IPS-NIHi11 (cell line): ENCODE measurements around the gene OR10T2.
"Not testable (repeated sequence)": the region's sequence is repeated elsewhere in the genome, so short reads cannot be mapped to it uniquely, and the experiment has no call there.

ENCODE experiments used
- DNase-seq: peaks from one replicate; pipeline ENCODE4 v3.0.0; 2012; ENCODE audit warnings: mixed read lengths, low spot score

OR10T2 gene

DNA sequence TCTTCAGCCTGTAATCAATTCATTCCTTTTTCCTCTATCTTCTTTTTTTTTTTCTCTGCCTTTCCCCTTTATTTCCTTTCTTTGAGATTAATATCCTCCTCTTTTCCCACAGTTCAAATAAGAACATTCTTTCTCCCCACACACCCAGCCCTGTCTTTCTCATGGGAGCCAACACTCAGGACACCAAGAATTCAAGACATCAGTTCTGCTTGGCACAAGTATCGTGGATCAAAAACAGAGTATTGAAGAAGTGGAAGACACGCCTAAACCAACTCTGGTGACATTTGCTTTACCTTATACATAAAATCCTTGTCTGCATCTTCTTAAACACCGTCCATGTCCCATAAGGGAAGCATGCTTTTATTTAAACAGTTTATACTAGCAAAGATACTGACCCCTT lies 42.6 kb downstream of the OR10T2 start:
- no peak for DNase-seq

- no peak for DNase-seq
Observed at GRCh38 chr1:158355773-158356285, 43.4 kb downstream of the OR10T2 start.

DNA sequence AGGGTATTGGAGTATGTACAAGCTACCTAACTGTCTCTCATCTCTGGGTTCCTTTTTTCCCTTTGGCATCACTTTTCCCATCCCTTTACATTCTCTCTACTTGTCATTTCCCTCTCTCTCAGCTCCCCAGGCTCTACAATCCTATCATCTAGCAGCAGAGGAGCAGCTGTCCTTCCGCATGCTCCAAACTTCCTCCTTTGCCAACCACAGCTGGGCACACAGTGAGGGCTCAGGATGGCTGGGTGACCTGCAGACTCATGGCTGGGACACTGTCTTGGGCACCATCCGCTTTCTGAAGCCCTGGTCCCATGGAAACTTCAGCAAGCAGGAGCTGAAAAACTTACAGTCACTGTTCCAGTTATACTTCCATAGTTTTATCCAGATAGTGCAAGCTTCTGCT lies 45.0 kb downstream of the OR10T2 start:
- no peak for DNase-seq

DNA sequence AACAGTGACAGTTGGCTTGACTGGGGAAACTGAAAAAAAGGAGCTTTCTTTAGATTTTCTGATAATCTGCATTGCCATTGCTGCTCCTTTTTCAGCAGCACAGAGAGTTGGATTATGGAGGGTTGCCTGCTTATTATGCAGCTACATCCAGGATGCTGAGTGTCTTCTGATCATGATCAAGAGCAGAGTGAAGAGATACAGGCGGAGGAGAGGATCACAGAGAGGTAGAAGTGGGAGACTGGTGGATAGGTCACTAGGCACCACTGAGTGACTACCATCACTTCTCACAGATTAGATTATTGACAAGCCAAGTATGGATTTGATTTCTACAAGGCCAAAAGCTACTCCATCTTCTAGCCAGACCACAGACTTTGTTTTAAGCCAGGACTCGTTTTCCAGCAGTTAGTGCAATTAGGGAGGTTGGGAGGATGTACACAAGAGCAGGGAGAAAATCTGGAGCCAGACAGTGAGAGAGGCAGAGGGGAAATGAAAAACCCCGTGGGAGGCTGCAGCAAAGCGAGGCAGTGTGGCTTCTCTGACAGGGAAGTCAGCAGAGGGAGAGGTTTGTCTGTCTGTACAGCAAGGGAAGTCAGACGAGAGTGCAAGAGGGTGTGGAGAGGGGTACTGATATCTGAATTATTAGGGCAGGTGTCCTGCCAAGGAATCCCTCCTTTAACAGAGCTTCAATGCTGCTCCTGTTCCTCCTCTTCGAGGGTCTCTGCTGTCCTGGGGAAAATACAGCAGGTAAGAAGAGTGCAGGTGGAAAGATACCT lies 45.8 kb downstream of the OR10T2 start, which contains the start of gene CD1E:
Gene CD1E, plus strand, starts transcription at position 592 of the 773 bp plus-strand sequence. Its CDS starts 95 bp downstream, at position 687.
- no peak for DNase-seq

- DNase-seq = not testable (repeated sequence)
Observed at GRCh38 chr1:158348946-158349345, 50.3 kb downstream of the OR10T2 start.
